CD14-positive monocyte (primary cell): Measurements from ENCODE around the gene PARP11. TPM values are rescaled to one million over a fixed set of nuclear protein-coding genes. Genes with fewer than 3 reads are reported as not detected.

Experiments used
- DNase-seq, 3 donors: peaks; one replicate each; pipeline ENCODE4 v3.0.0-alpha.2; 2011 to 2022
- H2AFZ ChIP-seq: 2 replicates; pipeline ENCODE4 v1.6.0; 2012; ENCODE audit warnings: mild to moderate bottlenecking, low read depth, low read length, inconsistent platforms; ENCODE audit not compliant: insufficient read depth, poor library complexity, severe bottlenecking
- H3K27ac ChIP-seq, 2 donors: 1 replicate in 1 of 2; 2 replicates in 1 of 2; pipeline ENCODE4 v1.5.1; 2012 to 2013; ENCODE audit warnings: low read length in 2 of 2, control low read depth in 1 of 2, inconsistent platforms in 1 of 2, low read depth in 1 of 2, mild to moderate bottlenecking in 1 of 2
- H3K27me3 ChIP-seq, 2 donors: one replicate each; pipeline versions ENCODE4 v1.6.0 to v1.6.1; 2011 to 2013; ENCODE audit warnings: low read length in 2 of 2; ENCODE audit not compliant: control insufficient read depth in 2 of 2, insufficient read depth in 2 of 2
- H3K36me3 ChIP-seq, 2 donors: replicated peaks in 1 of 2; 1 replicate in 1 of 2; 2 replicates in 1 of 2; pipeline versions ENCODE4 v1.5.1 to v1.6.1; 2012 to 2013; ENCODE audit warnings: low read length in 2 of 2, control low read depth in 1 of 2, inconsistent platforms in 1 of 2, mild to moderate bottlenecking in 1 of 2; ENCODE audit not compliant: insufficient read depth in 2 of 2, control insufficient read depth in 1 of 2
- H3K4me1 ChIP-seq, 2 donors: 1 replicate in 1 of 2; 2 replicates in 1 of 2; pipeline versions ENCODE4 v1.5.1 to v1.6.1; 2012 to 2013; ENCODE audit warnings: low read length in 2 of 2, control low read depth in 1 of 2, inconsistent platforms in 1 of 2, mild to moderate bottlenecking in 1 of 2, moderate library complexity in 1 of 2; ENCODE audit not compliant: insufficient read depth in 2 of 2, control insufficient read depth in 1 of 2
- H3K4me2 ChIP-seq: replicated peaks from 2 replicates; pipeline ENCODE3; 2012; ENCODE audit warnings: low read length, moderate library complexity, mild to moderate bottlenecking; ENCODE audit not compliant: poor library complexity, severe bottlenecking; ENCODE audit errors: extremely low read depth
- H3K4me3 ChIP-seq, 3 experiments: fragments of 200-600 bp in 1 of 3; sonication (generic) in 1 of 3; replicated peaks in 1 of 3; 1 replicate in 2 of 3; 2 replicates in 1 of 3; pipeline ENCODE4 v1.5.1; 2011 to 2013; ENCODE audit warnings: low read length in 3 of 3, mild to moderate bottlenecking in 3 of 3, control low read depth in 2 of 3, low read depth in 2 of 3, inconsistent platforms in 1 of 3, moderate library complexity in 1 of 3
- H3K79me2 ChIP-seq: 2 replicates; pipeline ENCODE4 v1.6.0; 2012; ENCODE audit warnings: mild to moderate bottlenecking, control low read depth, inconsistent platforms, low read length, moderate library complexity; ENCODE audit not compliant: insufficient read depth
- H3K9ac ChIP-seq: 2 replicates; pipeline ENCODE4 v1.6.0; 2017; ENCODE audit warnings: low read length, mild to moderate bottlenecking; ENCODE audit not compliant: insufficient read depth, poor library complexity, severe bottlenecking
- H3K9me3 ChIP-seq, 2 donors: replicated peaks in 1 of 2; 1 replicate in 1 of 2; 2 replicates in 1 of 2; pipeline versions ENCODE4 v1.5.1 to v1.6.1; 2012 to 2013; ENCODE audit warnings: low read length in 2 of 2, control low read depth in 1 of 2; ENCODE audit not compliant: control insufficient read depth in 1 of 2, insufficient read depth in 1 of 2
- H4K20me1 ChIP-seq: 2 replicates; pipeline ENCODE4 v1.6.0; 2012; ENCODE audit warnings: mild to moderate bottlenecking, low read length, control low read depth, moderate library complexity; ENCODE audit not compliant: insufficient read depth
- H3K27ac Mint-ChIP-seq, 7 donors: one replicate each; pipeline ENCODE4 v1.8.0; 2020; ENCODE audit warnings: mild to moderate bottlenecking in 7 of 7, mixed read lengths in 7 of 7, moderate library complexity in 6 of 7, inconsistent platforms in 2 of 7
- H3K27me3 Mint-ChIP-seq, 3 donors: one replicate each; pipeline ENCODE4 v1.8.0; 2021 to 2022; ENCODE audit warnings: low read depth in 3 of 3, mild to moderate bottlenecking in 3 of 3, mixed read lengths in 3 of 3, moderate library complexity in 3 of 3, inconsistent platforms in 1 of 3
- H3K36me3 Mint-ChIP-seq, 2 donors: one replicate each; pipeline ENCODE4 v1.8.0; 2020; ENCODE audit warnings: mixed read lengths in 2 of 2, inconsistent platforms in 1 of 2, mild to moderate bottlenecking in 1 of 2
- H3K4me1 Mint-ChIP-seq: one replicate; pipeline ENCODE4 v1.8.0; 2020; ENCODE audit warnings: mild to moderate bottlenecking, mixed read lengths
- H3K4me3 Mint-ChIP-seq, 2 donors: one replicate each; pipeline ENCODE4 v1.8.0; 2020; ENCODE audit warnings: mild to moderate bottlenecking in 2 of 2, mixed read lengths in 2 of 2, moderate library complexity in 1 of 2
- H3K9me3 Mint-ChIP-seq, 7 donors: one replicate each; pipeline ENCODE4 v1.8.0; 2020 to 2022; ENCODE audit warnings: mixed read lengths in 7 of 7, mild to moderate bottlenecking in 6 of 7, moderate library complexity in 6 of 7, inconsistent platforms in 2 of 7
- CTCF ChIP-seq: fragments of 200-600 bp; IDR thresholded peaks from one replicate; pipeline ENCODE4 v1.8.0; 2022; ENCODE audit warnings: antibody characterized with exemption, mild to moderate bottlenecking
- WGBS: methylation state at CpG from one replicate; pipeline ENCODE4 v1.1.5; 2013; ENCODE audit warnings: missing lambda C conversion rate; ENCODE audit not compliant: insufficient coverage; 5-methylcytosine and 5-hydroxymethylcytosine counted together
- intact Hi-C, 2 donors: fragments of 100-400 bp; cut with micrococcal nuclease; formaldehyde crosslinking; loops; one replicate each; pipeline versions ENCODE4 v1.15.0 to v1.15.1; 2023
- polyA plus RNA-seq, 3 donors: library from polyadenylated mRNA; depleted of rRNA in 1 of 3; unstranded in 2 of 3; stranded (reverse) in 1 of 3; fragments of 300-500 nt in 2 of 3; fragments of >200 nt in 1 of 3; fragmentation: Illumina TruSeq in 2 of 3; gene quantifications; 1 replicate in 2 of 3; 2 replicates in 1 of 3; pipeline ENCODE4 v1.2.3, GENCODE V29; 2012 to 2021

Gene PARP11
- polyA plus RNA-seq, 3 donors = 3.2 to 6.2 (median 5.4) TPM

- Histone ChIP-seq H3K36me3 (no peaks in the 10 kb centered on the region), H3K4me3 (no peak overlapping the region), H3K27ac (no peak overlapping the region), H2AFZ (no peak overlapping the region), H3K79me2 (no peaks in the 10 kb centered on the region), H3K9ac (no peak overlapping the region), H3K4me1 (no peaks in the 10 kb centered on the region), H3K9me3 (no peaks in the 10 kb centered on the region), H3K27me3 (no peaks in the 10 kb centered on the region), H4K20me1 (no peaks in the 10 kb centered on the region), H3K4me2 (no peak overlapping the region)
- 100% methylated on average over 5 of the region's 5 CpGs for WGBS
- intact Hi-C loops = no loop called here
- no peak for DNase-seq
- Mint-ChIP-seq H3K4me3 (no peak overlapping the region), H3K27me3 (peaks cover 0 to under 1% (median 0%) of the 10 kb centered on the region in 3 donors), H3K4me1 (no peaks in the 10 kb centered on the region), H3K36me3 (peaks cover 6 to 11% of the 10 kb centered on the region in 2 donors), H3K27ac (no peak overlapping the region), H3K9me3 (peaks cover 0 to 11% (median 1%) of the 10 kb centered on the region in 7 donors)
- no peak for TF ChIP-seq CTCF
Measured at GRCh38 chr12:3791256-3791874, 81.8 kb downstream of the PARP11 start.

GRCh38 chr12:3790642-3791041 lies 82.6 kb downstream of the PARP11 start:
- Mint-ChIP-seq H3K27ac (no peak overlapping the region), H3K4me1 (no peaks in the 10 kb centered on the region), H3K27me3 (peaks cover 0 to 1% (median 0%) of the 10 kb centered on the region in 3 donors), H3K36me3 (peaks cover 6 to 11% of the 10 kb centered on the region in 2 donors), H3K9me3 (peaks cover 0 to 11% (median 1%) of the 10 kb centered on the region in 7 donors), H3K4me3 (no peak overlapping the region)
- no peak for TF ChIP-seq CTCF
- intact Hi-C loops = no loop called here
- WGBS = no CpG with 5 or more reads among the region's 2 CpGs
- Histone ChIP-seq H3K27ac (no peak overlapping the region), H2AFZ (no peak overlapping the region), H3K4me2 (no peak overlapping the region), H3K4me3 (no peak overlapping the region), H3K4me1 (no peaks in the 10 kb centered on the region), H3K9me3 (no peaks in the 10 kb centered on the region), H3K36me3 (no peaks in the 10 kb centered on the region), H3K79me2 (no peaks in the 10 kb centered on the region), H4K20me1 (no peaks in the 10 kb centered on the region), H3K27me3 (no peaks in the 10 kb centered on the region), H3K9ac (no peak overlapping the region)
- DNase-seq = no peak
